Liver (tissue), 9 donors: ENCODE measurements around the gene SELENOH. TPM values are rescaled to one million over a fixed set of nuclear protein-coding genes. Genes with fewer than 3 reads are reported as not detected.

Experiments
- DNase-seq: peaks from one replicate; pipeline ENCODE4 v3.0.0-alpha.2; 2017; ENCODE audit warnings: low spot score
- H3K27ac ChIP-seq, 2 donors: one replicate each; pipeline ENCODE4 v1.7.0; 2013; ENCODE audit warnings: inconsistent platforms in 2 of 2, low read length in 2 of 2, control low read depth in 1 of 2, low read depth in 1 of 2, mild to moderate bottlenecking in 1 of 2
- H3K27me3 ChIP-seq, 4 donors: one replicate each; pipeline versions ENCODE4 v1.6.1 to v1.7.0; 2013; ENCODE audit warnings: low read length in 3 of 4, inconsistent platforms in 1 of 4, mild to moderate bottlenecking in 1 of 4, moderate library complexity in 1 of 4; ENCODE audit not compliant: control insufficient read depth in 4 of 4, insufficient read depth in 4 of 4
- H3K36me3 ChIP-seq, 4 donors: one replicate each; pipeline versions ENCODE4 v1.6.1 to v1.7.0; 2013; ENCODE audit warnings: low read length in 3 of 4, mild to moderate bottlenecking in 3 of 4, low read depth in 1 of 4, moderate library complexity in 1 of 4; ENCODE audit not compliant: control insufficient read depth in 4 of 4, insufficient read depth in 3 of 4
- H3K4me1 ChIP-seq, 4 donors: one replicate each; pipeline versions ENCODE4 v1.6.1 to v1.7.0; 2013; ENCODE audit warnings: low read length in 3 of 4, mild to moderate bottlenecking in 3 of 4, moderate library complexity in 1 of 4; ENCODE audit not compliant: control insufficient read depth in 4 of 4, insufficient read depth in 4 of 4
- H3K4me3 ChIP-seq, 3 donors: one replicate each; pipeline versions ENCODE4 v1.6.1 to v1.7.0; 2013; ENCODE audit warnings: low read length in 3 of 3, control low read depth in 1 of 3, low read depth in 1 of 3, mild to moderate bottlenecking in 1 of 3
- H3K9ac ChIP-seq, 2 donors: one replicate each; pipeline ENCODE4 v1.7.0; 2013; ENCODE audit warnings: low read length in 2 of 2, mild to moderate bottlenecking in 2 of 2, moderate library complexity in 2 of 2, control low read depth in 1 of 2, low read depth in 1 of 2
- H3K9me3 ChIP-seq, 4 donors: one replicate each; pipeline versions ENCODE4 v1.6.1 to v1.7.0; 2013; ENCODE audit warnings: low read length in 3 of 4; ENCODE audit not compliant: control insufficient read depth in 4 of 4
- EGR1 ChIP-seq, 2 donors: IDR thresholded peaks; 2 replicates each; pipeline ENCODE4 v1.6.1; 2016 to 2018; ENCODE audit warnings: antibody characterized with exemption in 2 of 2, low read depth in 2 of 2
- FOXA1 ChIP-seq: IDR thresholded peaks from 2 replicates; pipeline ENCODE4 v1.6.1; 2016; ENCODE audit warnings: antibody characterized with exemption
- FOXA2 ChIP-seq: IDR thresholded peaks from 2 replicates; pipeline ENCODE4 v1.6.1; 2016; ENCODE audit warnings: antibody characterized with exemption
- HNF4A ChIP-seq, 2 donors: conservative IDR thresholded peaks; 2 replicates each; pipeline ENCODE4 v1.6.1; 2016; ENCODE audit warnings: antibody characterized with exemption in 2 of 2, mild to moderate bottlenecking in 2 of 2
- HNF4G ChIP-seq: IDR thresholded peaks from 2 replicates; pipeline ENCODE4 v1.6.1; 2016; ENCODE audit warnings: antibody characterized with exemption
- JUND ChIP-seq, 2 donors: IDR thresholded peaks; 2 replicates each; pipeline ENCODE4 v1.6.1; 2016; ENCODE audit warnings: antibody characterized with exemption in 2 of 2
- NR2F2 ChIP-seq: IDR thresholded peaks from 2 replicates; pipeline ENCODE4 v1.6.1; 2016; ENCODE audit warnings: antibody characterized with exemption
- RAD21 ChIP-seq, 2 donors: IDR thresholded peaks; 2 replicates each; pipeline ENCODE4 v1.6.1; 2016; ENCODE audit warnings: antibody characterized with exemption in 2 of 2, mild to moderate bottlenecking in 2 of 2
- RXRA ChIP-seq, 2 donors: IDR thresholded peaks; 2 replicates each; pipeline ENCODE4 v1.6.1; 2017 to 2018; ENCODE audit warnings: antibody characterized with exemption in 2 of 2, mild to moderate bottlenecking in 1 of 2
- SP1 ChIP-seq: IDR thresholded peaks from 2 replicates; pipeline ENCODE4 v1.6.1; 2018; ENCODE audit warnings: antibody characterized with exemption, mild to moderate bottlenecking
- TAF1 ChIP-seq: conservative IDR thresholded peaks from 2 replicates; pipeline ENCODE4 v1.6.1; 2016; ENCODE audit warnings: antibody characterized with exemption, mild to moderate bottlenecking
- YY1 ChIP-seq: IDR thresholded peaks from 2 replicates; pipeline ENCODE4 v1.6.1; 2016; ENCODE audit warnings: antibody characterized with exemption, mild to moderate bottlenecking
- WGBS: extraction: QIAGEN DNeasy Blood & Tissue Kit; methylation state at CpG from one replicate; pipeline ENCODE4 v1.1.7; 2013; 5-methylcytosine and 5-hydroxymethylcytosine counted together
- polyA plus RNA-seq, 2 donors: library from polyadenylated mRNA; stranded (reverse) in 1 of 2; unstranded in 1 of 2; fragments of 200-250 nt in 1 of 2; fragments of >200 nt in 1 of 2; fragmentation: Nextera tagmentation in 1 of 2; extraction: Ambion mirVana in 1 of 2; gene quantifications; one replicate each; pipeline versions ENCODE4 v1.2.1 to v1.2.3, GENCODE V29; 2013 to 2015
- total RNA-seq, 2 donors: library from RNA; depleted of rRNA; stranded (reverse); fragments of >200 nt; gene quantifications; one replicate each; pipeline ENCODE4 v1.2.3, GENCODE V29; 2014
- TF ChIP-seq, protein P1 (sequence below): IDR thresholded peaks from 2 replicates; pipeline ENCODE4 v1.6.1; 2016; ENCODE audit warnings: antibody characterized with exemption, mild to moderate bottlenecking
- TF ChIP-seq, protein P2 (sequence below): IDR thresholded peaks from 2 replicates; pipeline ENCODE4 v1.6.1; 2016; ENCODE audit warnings: antibody characterized with exemption
- TF ChIP-seq, protein P3 (sequence below): IDR thresholded peaks from 2 replicates; pipeline ENCODE4 v1.6.1; 2016; ENCODE audit warnings: antibody characterized with exemption
- TF ChIP-seq, protein P4 (sequence below): IDR thresholded peaks from 2 replicates; pipeline ENCODE4 v1.6.1; 2016; ENCODE audit warnings: antibody characterized with exemption
- TF ChIP-seq, protein P5 (sequence below): fragments of 150-350 bp; IDR thresholded peaks from 2 replicates; pipeline ENCODE4 v1.5.1; 2017; ENCODE audit warnings: improper control_type of control experiment, low read depth, low read length; ENCODE audit not compliant: missing input control
- donor health status: healthy.
- donor health status: healthy.
- donor health status: healthy.
- donor health status: healthy.
- donor health status: healthy.

SELENOH gene
- total and polyA plus RNA-seq, 4 donors = 42.2 to 129 (median 71.4) TPM

DNA sequence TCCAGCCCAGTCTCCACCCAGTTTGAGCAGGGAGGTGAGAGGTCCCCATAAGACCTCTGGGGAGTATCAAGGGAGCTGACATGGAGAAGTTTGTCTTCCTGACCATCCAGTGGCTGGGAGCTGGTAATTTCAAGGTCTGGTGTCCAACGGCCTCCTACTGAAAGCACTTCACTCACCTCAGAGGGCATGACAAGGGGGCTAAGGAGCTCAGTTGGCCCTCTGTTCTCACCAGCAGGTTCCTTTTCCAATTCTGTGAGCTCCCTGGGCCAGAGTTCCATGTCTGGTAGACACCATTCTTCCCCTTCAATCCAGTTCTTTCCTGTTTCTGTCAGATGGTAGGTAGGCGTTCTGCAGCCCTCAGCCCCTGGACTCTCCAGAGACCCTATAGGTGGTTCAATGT lies 3.1 kb downstream of the SELENOH start:
- H3K27me3 ChIP-seq = no peaks in the 10 kb centered on the region
- 91% methylated on average over 2 of the region's 2 CpGs for WGBS
- TF ChIP-seq FOXA1 (no peak), NR2F2 (no peak), RXRA (IDR thresholded peaks at IDR 0.05) (no peak), YY1 (no peak), HNF4G (no peak), HNF4A (conservative IDR thresholded peaks at IDR 0.05) (no peak), SP1 (no peak), EGR1 (IDR thresholded peaks at IDR 0.05; ENCODE audit: low read depth in 2 of 2) (no peak), JUND (IDR thresholded peaks at IDR 0.05) (no peak), TAF1 (no peak), FOXA2 (no peak), RAD21 (IDR thresholded peaks at IDR 0.05) (no peak)
- TF ChIP-seq, protein P1, sequence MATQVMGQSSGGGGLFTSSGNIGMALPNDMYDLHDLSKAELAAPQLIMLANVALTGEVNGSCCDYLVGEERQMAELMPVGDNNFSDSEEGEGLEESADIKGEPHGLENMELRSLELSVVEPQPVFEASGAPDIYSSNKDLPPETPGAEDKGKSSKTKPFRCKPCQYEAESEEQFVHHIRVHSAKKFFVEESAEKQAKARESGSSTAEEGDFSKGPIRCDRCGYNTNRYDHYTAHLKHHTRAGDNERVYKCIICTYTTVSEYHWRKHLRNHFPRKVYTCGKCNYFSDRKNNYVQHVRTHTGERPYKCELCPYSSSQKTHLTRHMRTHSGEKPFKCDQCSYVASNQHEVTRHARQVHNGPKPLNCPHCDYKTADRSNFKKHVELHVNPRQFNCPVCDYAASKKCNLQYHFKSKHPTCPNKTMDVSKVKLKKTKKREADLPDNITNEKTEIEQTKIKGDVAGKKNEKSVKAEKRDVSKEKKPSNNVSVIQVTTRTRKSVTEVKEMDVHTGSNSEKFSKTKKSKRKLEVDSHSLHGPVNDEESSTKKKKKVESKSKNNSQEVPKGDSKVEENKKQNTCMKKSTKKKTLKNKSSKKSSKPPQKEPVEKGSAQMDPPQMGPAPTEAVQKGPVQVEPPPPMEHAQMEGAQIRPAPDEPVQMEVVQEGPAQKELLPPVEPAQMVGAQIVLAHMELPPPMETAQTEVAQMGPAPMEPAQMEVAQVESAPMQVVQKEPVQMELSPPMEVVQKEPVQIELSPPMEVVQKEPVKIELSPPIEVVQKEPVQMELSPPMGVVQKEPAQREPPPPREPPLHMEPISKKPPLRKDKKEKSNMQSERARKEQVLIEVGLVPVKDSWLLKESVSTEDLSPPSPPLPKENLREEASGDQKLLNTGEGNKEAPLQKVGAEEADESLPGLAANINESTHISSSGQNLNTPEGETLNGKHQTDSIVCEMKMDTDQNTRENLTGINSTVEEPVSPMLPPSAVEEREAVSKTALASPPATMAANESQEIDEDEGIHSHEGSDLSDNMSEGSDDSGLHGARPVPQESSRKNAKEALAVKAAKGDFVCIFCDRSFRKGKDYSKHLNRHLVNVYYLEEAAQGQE = no peak
- TF ChIP-seq, protein P2, sequence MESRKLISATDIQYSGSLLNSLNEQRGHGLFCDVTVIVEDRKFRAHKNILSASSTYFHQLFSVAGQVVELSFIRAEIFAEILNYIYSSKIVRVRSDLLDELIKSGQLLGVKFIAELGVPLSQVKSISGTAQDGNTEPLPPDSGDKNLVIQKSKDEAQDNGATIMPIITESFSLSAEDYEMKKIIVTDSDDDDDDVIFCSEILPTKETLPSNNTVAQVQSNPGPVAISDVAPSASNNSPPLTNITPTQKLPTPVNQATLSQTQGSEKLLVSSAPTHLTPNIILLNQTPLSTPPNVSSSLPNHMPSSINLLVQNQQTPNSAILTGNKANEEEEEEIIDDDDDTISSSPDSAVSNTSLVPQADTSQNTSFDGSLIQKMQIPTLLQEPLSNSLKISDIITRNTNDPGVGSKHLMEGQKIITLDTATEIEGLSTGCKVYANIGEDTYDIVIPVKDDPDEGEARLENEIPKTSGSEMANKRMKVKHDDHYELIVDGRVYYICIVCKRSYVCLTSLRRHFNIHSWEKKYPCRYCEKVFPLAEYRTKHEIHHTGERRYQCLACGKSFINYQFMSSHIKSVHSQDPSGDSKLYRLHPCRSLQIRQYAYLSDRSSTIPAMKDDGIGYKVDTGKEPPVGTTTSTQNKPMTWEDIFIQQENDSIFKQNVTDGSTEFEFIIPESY = no peak
- TF ChIP-seq, protein P3, sequence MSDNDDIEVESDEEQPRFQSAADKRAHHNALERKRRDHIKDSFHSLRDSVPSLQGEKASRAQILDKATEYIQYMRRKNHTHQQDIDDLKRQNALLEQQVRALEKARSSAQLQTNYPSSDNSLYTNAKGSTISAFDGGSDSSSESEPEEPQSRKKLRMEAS = no peak
- TF ChIP-seq, protein P4, sequence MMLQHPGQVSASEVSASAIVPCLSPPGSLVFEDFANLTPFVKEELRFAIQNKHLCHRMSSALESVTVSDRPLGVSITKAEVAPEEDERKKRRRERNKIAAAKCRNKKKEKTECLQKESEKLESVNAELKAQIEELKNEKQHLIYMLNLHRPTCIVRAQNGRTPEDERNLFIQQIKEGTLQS = no peak
- H3K4me3 ChIP-seq = no peak overlapping the region
- peaks cover 7 to 20% (median 12%) of the 10 kb centered on the region in 4 donors for H3K36me3 ChIP-seq
- peaks cover 0 to 17% (median 12%) of the 10 kb centered on the region in 4 donors for H3K4me1 ChIP-seq
- H3K9me3 ChIP-seq = no peaks in the 10 kb centered on the region
- H3K27ac ChIP-seq = no peak overlapping the region
- no peak overlapping the region for H3K9ac ChIP-seq
- DNase-seq = no peak

DNA sequence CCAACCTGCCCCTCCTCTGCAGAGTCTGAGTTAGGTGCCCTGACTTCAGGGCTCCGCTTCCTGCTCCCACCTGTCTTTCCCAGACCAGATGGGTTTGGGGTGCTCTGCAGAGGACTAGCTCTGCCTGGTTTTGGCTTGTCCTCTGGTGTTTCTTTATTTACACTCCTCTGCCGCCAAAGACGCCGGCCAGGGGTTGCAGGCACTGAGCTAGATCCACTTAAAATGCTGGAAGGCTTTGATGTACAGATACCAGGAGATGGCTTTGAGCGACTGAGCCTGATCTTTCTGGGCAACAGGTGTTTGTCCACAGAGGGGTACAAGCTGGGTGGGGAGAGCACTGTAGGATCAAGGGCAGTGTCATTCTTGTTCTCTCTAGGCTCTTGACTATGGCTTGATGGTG lies 3.9 kb downstream of the SELENOH start:
- DNase-seq = no peak
- H3K36me3 ChIP-seq = peaks cover 7 to 20% (median 12%) of the 10 kb centered on the region in 4 donors
- no peaks in the 10 kb centered on the region for H3K27me3 ChIP-seq
- no peaks in the 10 kb centered on the region for H3K9me3 ChIP-seq
- TF ChIP-seq HNF4G (no peak), RXRA (IDR thresholded peaks at IDR 0.05) (no peak), TAF1 (no peak), YY1 (no peak), RAD21 (IDR thresholded peaks at IDR 0.05) (no peak), SP1 (no peak), FOXA1 (no peak), HNF4A (conservative IDR thresholded peaks at IDR 0.05) (no peak), NR2F2 (no peak)
- TF ChIP-seq, protein P1 = no peak
- TF ChIP-seq, protein P2 = no peak
- TF ChIP-seq, protein P5, sequence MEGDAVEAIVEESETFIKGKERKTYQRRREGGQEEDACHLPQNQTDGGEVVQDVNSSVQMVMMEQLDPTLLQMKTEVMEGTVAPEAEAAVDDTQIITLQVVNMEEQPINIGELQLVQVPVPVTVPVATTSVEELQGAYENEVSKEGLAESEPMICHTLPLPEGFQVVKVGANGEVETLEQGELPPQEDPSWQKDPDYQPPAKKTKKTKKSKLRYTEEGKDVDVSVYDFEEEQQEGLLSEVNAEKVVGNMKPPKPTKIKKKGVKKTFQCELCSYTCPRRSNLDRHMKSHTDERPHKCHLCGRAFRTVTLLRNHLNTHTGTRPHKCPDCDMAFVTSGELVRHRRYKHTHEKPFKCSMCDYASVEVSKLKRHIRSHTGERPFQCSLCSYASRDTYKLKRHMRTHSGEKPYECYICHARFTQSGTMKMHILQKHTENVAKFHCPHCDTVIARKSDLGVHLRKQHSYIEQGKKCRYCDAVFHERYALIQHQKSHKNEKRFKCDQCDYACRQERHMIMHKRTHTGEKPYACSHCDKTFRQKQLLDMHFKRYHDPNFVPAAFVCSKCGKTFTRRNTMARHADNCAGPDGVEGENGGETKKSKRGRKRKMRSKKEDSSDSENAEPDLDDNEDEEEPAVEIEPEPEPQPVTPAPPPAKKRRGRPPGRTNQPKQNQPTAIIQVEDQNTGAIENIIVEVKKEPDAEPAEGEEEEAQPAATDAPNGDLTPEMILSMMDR = no peak
- TF ChIP-seq, protein P4 = no peak
- no peak overlapping the region for H3K27ac ChIP-seq
- no peak overlapping the region for H3K4me3 ChIP-seq
- no peak overlapping the region for H3K9ac ChIP-seq
- peaks cover 0 to 17% (median 12%) of the 10 kb centered on the region in 4 donors for H3K4me1 ChIP-seq
- 89% methylated on average over 5 of the region's 5 CpGs for WGBS
